Tibial artery (tissue), 4 donors: ENCODE data around the gene MUS81.
A peak's percentile ranks its signal among the peaks of the same experiment; 100 is the strongest.

Source experiments
- DNase-seq, 2 donors: peaks; one replicate each; pipeline ENCODE4 v3.0.0-alpha.2; 2019
- H3K27ac ChIP-seq, 2 donors: fragments of 200-600 bp; sonication (generic) in 1 of 2; 1 replicate in 1 of 2; 2 replicates in 1 of 2; pipeline ENCODE4 v1.5.1; 2018 to 2019; ENCODE audit warnings: mild to moderate bottlenecking in 1 of 2
- H3K27me3 ChIP-seq, 2 donors: fragments of 200-600 bp; sonication (generic) in 1 of 2; one replicate each; pipeline versions ENCODE4 v1.5.1 to v1.6.0; 2016 to 2019
- H3K36me3 ChIP-seq, 3 donors: fragments of 200-600 bp; sonication (generic) in 2 of 3; one replicate each; pipeline ENCODE4 v1.5.1; 2016 to 2019; ENCODE audit warnings: mild to moderate bottlenecking in 2 of 3
- H3K4me1 ChIP-seq, 4 donors: fragments of 200-600 bp; sonication (generic) in 2 of 4; 1 replicate in 3 of 4; 2 replicates in 1 of 4; pipeline ENCODE4 v1.5.1; 2016 to 2019
- H3K4me3 ChIP-seq, 2 donors: fragments of 200-600 bp; sonication (generic) in 1 of 2; 1 replicate in 1 of 2; 2 replicates in 1 of 2; pipeline ENCODE4 v1.5.1; 2018 to 2019; ENCODE audit warnings: mild to moderate bottlenecking in 2 of 2
- H3K9me3 ChIP-seq, 3 donors: fragments of 200-600 bp; sonication (generic) in 1 of 3; one replicate each; pipeline ENCODE4 v1.5.1; 2016 to 2019
- intact Hi-C: fragments of 100-400 bp; cut with DNase I; formaldehyde crosslinking; loops from one replicate; pipeline ENCODE4 v1.15.0; 2023; ENCODE audit warnings: low total_unique reads
- TF ChIP-seq, protein P1 (sequence below), 2 experiments: fragments of 200-600 bp in 1 of 2; fragments of 450-650 bp in 1 of 2; IDR thresholded peaks; one replicate each; pipeline ENCODE4 v1.5.1; 2017 to 2019; ENCODE audit warnings: antibody characterized with exemption in 2 of 2, mild to moderate bottlenecking in 1 of 2, moderate library complexity in 1 of 2

Gene MUS81

GRCh38 chr11:65817312-65817834, 42.9 kb upstream of the MUS81 start:
- Histone ChIP-seq H3K27me3 (no peaks in the 10 kb centered on the region), H3K4me1 (peaks cover 0 to 10% (median 0%) of the 10 kb centered on the region in 4 donors), H3K27ac (peak overlapping the region; percentile 40 to 65), H3K4me3 (peak overlapping the region; percentile 55 to 67), H3K9me3 (no peaks in the 10 kb centered on the region), H3K36me3 (no peaks in the 10 kb centered on the region)
- TF ChIP-seq, protein P1, sequence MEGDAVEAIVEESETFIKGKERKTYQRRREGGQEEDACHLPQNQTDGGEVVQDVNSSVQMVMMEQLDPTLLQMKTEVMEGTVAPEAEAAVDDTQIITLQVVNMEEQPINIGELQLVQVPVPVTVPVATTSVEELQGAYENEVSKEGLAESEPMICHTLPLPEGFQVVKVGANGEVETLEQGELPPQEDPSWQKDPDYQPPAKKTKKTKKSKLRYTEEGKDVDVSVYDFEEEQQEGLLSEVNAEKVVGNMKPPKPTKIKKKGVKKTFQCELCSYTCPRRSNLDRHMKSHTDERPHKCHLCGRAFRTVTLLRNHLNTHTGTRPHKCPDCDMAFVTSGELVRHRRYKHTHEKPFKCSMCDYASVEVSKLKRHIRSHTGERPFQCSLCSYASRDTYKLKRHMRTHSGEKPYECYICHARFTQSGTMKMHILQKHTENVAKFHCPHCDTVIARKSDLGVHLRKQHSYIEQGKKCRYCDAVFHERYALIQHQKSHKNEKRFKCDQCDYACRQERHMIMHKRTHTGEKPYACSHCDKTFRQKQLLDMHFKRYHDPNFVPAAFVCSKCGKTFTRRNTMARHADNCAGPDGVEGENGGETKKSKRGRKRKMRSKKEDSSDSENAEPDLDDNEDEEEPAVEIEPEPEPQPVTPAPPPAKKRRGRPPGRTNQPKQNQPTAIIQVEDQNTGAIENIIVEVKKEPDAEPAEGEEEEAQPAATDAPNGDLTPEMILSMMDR (IDR thresholded peaks at IDR 0.05): no peak
- DNase-seq: no peak
- intact Hi-C loops: loop anchor here (5.0 kb wide), 2 partner anchors 35 to 200 kb away; partner anchors contain the start of genes AP5B1 and PCNX3

DNA sequence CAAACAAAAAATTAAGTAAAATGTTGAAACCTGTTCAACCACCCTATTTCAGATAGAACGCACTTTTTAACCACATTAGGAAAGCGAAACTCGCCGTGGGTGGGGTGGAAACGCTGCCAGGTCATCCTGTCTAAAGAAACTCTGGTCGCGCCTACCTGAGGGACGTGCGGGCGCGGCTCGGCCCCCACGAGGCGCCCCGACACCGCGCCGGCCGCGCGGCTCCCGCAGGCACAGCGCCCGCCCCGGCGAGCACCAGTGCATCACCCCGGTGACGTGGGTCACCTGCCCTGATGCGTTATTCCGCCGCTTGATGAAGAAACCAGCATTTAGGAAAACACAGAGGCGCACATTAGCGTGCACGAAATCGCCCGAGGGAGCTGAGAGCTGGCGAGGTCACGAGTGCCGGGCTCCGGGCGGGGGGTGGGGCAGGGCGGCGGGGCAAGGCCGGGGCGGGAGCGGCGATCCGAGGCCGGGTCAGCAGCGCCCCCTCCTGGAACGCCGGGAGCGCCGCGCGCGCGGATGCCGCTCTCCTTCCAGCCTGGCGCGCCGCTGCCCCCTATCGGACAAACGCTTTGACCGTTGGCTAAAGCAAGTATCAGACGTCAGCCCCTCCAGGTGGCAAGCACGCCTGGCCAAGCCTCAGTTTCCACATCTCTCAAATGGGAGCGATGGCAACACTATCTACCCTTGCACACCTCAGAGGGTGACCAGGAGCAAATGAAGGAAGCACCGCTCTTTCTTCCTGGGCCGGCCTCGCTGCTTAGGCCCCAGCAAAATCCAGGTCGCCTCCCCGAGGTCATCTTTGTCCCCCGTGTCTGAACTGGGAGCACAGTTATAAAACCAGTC, 42.2 kb upstream of the MUS81 start:
- TF ChIP-seq, protein P1 (IDR thresholded peaks at IDR 0.05): peak; percentile 98 to 100
- DNase-seq: peak; percentile 93 to 95
- Histone ChIP-seq H3K4me3 (peak overlapping the region; percentile 55 to 67), H3K27me3 (no peaks in the 10 kb centered on the region), H3K27ac (peak overlapping the region; percentile 40 to 65), H3K36me3 (no peaks in the 10 kb centered on the region), H3K4me1 (peaks cover 0 to 10% (median 0%) of the 10 kb centered on the region in 4 donors), H3K9me3 (no peaks in the 10 kb centered on the region)
- intact Hi-C loops: loop anchor here (2.0 to 5.0 kb wide), 4 partner anchors 36 to 201 kb away; partner anchors contain the start of genes AP5B1 and PCNX3

DNA sequence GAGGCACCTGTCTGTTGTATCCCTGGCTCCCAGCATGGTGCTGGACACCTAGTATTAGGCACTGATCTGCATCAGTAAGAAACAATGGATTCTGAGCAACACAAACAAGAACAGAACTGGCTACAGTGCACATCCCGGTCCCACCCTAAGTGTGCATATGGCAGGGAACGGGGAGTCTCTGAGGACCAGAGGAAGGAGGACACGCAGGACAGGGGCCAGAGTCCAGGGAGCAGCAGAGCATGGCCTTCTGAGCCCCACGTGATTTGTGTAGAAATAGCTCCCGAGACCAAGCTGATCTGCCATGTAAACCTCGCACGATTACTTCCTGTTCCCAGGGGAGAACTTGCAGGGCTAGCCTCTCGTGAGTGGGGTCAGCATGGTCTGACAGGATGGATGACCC, 39.1 kb upstream of the MUS81 start:
- intact Hi-C loops: loop anchor here (5.0 kb wide), 1 partner anchor 194 kb away; no protein-coding TSS in a partner anchor
- DNase-seq: no peak
- Histone ChIP-seq H3K36me3 (no peaks in the 10 kb centered on the region), H3K27me3 (no peaks in the 10 kb centered on the region), H3K4me1 (peaks cover 0 to 10% (median 0%) of the 10 kb centered on the region in 4 donors), H3K27ac (no peak overlapping the region), H3K4me3 (no peak overlapping the region), H3K9me3 (no peaks in the 10 kb centered on the region)
- TF ChIP-seq, protein P1 (IDR thresholded peaks at IDR 0.05): no peak

DNA sequence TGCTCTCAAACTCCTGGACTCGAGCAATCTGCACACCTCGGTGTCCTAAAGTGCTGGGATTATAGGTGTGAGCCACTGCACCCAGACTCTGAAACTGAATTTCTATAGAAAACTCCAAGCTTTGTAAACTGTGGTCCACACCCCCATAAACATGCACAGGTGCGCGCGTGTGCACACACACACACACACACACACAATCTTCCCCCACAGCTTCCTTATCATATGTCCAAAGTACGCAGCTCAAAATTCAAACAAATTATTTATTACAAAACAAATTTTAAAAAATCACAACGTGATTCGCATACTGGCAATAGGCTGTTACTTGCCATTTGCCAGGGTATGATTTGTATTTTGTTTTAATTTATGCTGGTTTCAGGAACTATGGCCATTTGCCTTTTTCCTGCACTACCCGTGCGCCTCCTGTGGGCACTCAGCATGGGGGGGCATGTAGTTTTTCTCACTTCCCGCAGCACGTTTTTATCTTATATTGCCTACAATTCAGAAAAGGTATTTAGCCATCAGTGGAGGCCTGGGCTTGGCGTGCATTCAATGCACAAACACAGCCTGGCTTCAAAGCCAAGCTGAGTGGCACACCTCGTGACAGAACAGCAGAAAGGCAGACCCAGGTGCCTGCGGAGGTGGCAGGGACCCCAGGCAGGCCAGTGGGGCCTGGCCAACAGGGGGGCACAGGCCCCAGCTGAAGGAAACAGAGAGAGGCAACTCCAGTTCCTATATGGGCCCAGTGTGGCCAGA, 37.3 kb upstream of the MUS81 start:
- H3K27ac ChIP-seq: no peak overlapping the region
- TF ChIP-seq, protein P1 (IDR thresholded peaks at IDR 0.05): no peak
- no peaks in the 10 kb centered on the region for H3K4me1 ChIP-seq
- peak in 1 of 2 donors; percentile 5 for DNase-seq
- H3K36me3 ChIP-seq: no peaks in the 10 kb centered on the region
- H3K9me3 ChIP-seq: no peaks in the 10 kb centered on the region
- no peaks in the 10 kb centered on the region for H3K27me3 ChIP-seq
- H3K4me3 ChIP-seq: no peak overlapping the region
- intact Hi-C loops: loop anchor here (5.0 kb wide), 1 partner anchor 196 kb away; no protein-coding TSS in a partner anchor

DNA sequence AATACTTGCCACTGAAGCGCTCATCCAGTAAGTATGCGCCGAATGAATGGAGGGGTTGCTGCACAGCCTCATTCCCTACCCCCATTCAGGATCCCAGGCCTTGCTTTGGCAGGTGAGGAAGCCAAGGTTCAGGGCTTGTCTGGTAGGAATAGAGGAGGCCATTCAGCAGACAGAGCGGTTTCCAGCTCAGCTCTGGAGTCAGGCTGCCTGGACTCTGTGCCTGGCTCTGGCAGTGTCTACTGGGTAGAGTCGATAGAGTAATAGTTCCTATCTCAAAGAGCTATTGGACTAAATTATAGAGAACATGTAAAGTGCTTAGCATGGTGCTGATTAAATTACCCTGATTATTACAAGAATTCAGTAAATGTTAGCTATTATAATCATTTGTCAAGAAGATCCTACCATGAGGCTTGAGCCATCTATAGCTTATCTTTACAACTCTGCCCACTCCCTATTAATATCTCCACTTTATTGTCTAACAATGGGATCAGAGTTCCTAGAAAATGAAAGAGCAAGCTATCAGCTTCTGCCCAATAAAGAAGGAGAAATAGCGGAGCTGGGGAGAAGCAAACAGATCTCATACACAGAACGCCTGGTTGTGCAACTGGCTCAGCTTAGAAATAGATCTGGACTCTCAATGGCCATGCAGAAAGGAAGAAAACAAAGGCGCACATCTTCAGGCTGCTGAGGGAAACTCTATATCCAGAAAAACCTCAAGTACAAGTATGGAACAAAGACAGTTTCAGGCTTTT, 33.1 kb upstream of the MUS81 start:
- Histone ChIP-seq H3K4me3 (no peak overlapping the region), H3K27ac (no peak overlapping the region), H3K36me3 (no peaks in the 10 kb centered on the region), H3K27me3 (no peaks in the 10 kb centered on the region), H3K4me1 (no peaks in the 10 kb centered on the region), H3K9me3 (no peaks in the 10 kb centered on the region)
- intact Hi-C loops: no loop called here
- DNase-seq: peak in 1 of 2 donors; percentile 11
- TF ChIP-seq, protein P1 (IDR thresholded peaks at IDR 0.05): no peak
